ENCODE measurements around the gene FDXACB1.
A peak's percentile ranks its signal among the peaks of the same experiment; 100 is the strongest.

DNA sequence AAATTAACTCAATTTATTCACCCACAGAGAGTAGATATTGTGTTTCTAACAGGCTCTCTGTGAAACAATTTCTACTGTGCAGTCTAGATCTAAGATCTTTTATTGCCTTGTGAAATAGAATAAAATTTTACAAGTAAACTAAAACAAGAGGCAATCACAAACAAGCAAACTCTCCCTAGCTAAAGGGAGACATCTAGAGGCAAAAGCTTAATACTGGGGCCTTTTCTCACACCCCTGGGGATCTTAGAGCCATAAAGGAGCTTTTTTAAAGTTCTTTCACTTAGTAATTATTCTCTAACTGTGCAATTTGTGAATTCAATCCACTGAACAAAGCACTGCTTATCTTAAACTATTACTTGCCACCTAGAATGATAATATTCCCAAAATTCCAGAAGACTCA is 27.3 kb downstream of the FDXACB1 start:
- peak in 2 of 4 experiments; percentile 4 for TF ChIP-seq CTCF (IDR thresholded peaks at IDR 0.05)
- no peak for TF ChIP-seq POLR2A (IDR thresholded peaks at IDR 0.05)

Measured in uterus (tissue), 2 donors.